GM21576 (cell line): Measurements from ENCODE around the gene TUT1.
"Not testable (repeated sequence)": the region's sequence is repeated elsewhere in the genome, so short reads cannot be mapped to it uniquely, and the experiment has no call there.

Experiments used
- ATAC-seq: cut with Tn5 transposase; IDR thresholded peaks from one replicate; pipeline ENCODE4 v1.9.1; 2021; ENCODE audit warnings: mild to moderate bottlenecking, moderate library complexity; ENCODE audit not compliant: unreplicated experiment

TUT1 gene

GRCh38 chr11:62591448-62592145 lies at the start of gene TUT1:
TUT1 (minus strand) TSS chr11:62591523; CDS start chr11:62591485, 38 bp downstream.
- peak; percentile 85 for ATAC-seq

GRCh38 chr11:62632492-62632891 lies 41.2 kb upstream of the TUT1 start:
- ATAC-seq = no peak

- no peak for ATAC-seq
These were observed 36.4 kb upstream of the TUT1 start for GRCh38 chr11:62627713-62628112.

GRCh38 chr11:62622476-62623089 lies 31.3 kb upstream of the TUT1 start:
- no peak for ATAC-seq

- peak; percentile 93 for ATAC-seq
These were observed 30.5 kb upstream of the TUT1 start, which contains the start of gene B3GAT3 for GRCh38 chr11:62621567-62622470. B3GAT3 (minus strand) TSS chr11:62621986; CDS start chr11:62621947, 39 bp downstream.

- ATAC-seq = no peak
These were observed 29.8 kb upstream of the TUT1 start for GRCh38 chr11:62621027-62621566.

GRCh38 chr11:62616957-62617356 lies 25.6 kb upstream of the TUT1 start:
- ATAC-seq = not testable (repeated sequence)

- no peak for ATAC-seq
These were observed 24.2 kb upstream of the TUT1 start for GRCh38 chr11:62615521-62615920.

GRCh38 chr11:62614275-62614674 lies 23.0 kb upstream of the TUT1 start:
- ATAC-seq = no peak

- ATAC-seq = no peak
These were observed 22.0 kb upstream of the TUT1 start for GRCh38 chr11:62613291-62613778.

- ATAC-seq = peak; percentile 57
These were observed 21.3 kb upstream of the TUT1 start, which contains the start of the genes EML3 and ROM1 for GRCh38 chr11:62612366-62613290. EML3 (minus strand) TSS chr11:62612775; CDS start chr11:62612457, 318 bp downstream. ROM1 (plus strand) TSS chr11:62613257; CDS start chr11:62613282, 25 bp downstream.

- ATAC-seq = peak; percentile 10
These were observed 20.5 kb upstream of the TUT1 start for GRCh38 chr11:62611705-62612365.

- no peak for ATAC-seq
These were observed 19.7 kb upstream of the TUT1 start for GRCh38 chr11:62610814-62611704.

GRCh38 chr11:62610403-62610802 lies 19.1 kb upstream of the TUT1 start:
- no peak for ATAC-seq

GRCh38 chr11:62608776-62609175 lies 17.5 kb upstream of the TUT1 start:
- no peak for ATAC-seq

- no peak for ATAC-seq
These were observed 16.4 kb upstream of the TUT1 start for GRCh38 chr11:62607714-62608113.

GRCh38 chr11:62605902-62606301 lies 14.6 kb upstream of the TUT1 start:
- no peak for ATAC-seq

- ATAC-seq = no peak
These were observed 14.1 kb upstream of the TUT1 start for GRCh38 chr11:62605467-62605866.
